ENCODE measurements around the gene ALDH1A2.

DNA sequence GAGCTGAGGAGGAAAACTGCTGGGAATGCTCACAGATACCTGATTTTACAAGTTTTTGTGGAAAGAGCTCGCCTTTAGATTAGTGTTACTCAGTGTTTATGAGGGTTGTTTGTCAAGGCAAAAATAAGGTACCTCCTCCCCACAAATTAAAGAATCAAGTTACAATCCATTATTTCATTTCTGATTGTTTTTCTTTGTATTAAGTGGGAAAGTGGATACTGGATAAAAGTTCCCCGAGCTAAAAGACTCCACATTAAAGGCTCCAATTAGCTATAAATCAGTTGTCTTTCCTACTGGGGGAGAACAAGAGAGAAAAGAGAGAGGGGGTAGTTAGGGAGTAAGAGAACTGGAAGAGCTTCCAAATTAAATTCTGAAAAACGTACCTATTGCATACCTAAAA is 1.9 kb downstream of the ALDH1A2 start:
- no peak for TF ChIP-seq POLR2AphosphoS5 (IDR thresholded peaks at IDR 0.05)
- no peak for TF ChIP-seq EP300 (conservative IDR thresholded peaks at IDR 0.05; ENCODE audit: poor library complexity, severe bottlenecking)
- no peak for TF ChIP-seq TAF1 (IDR thresholded peaks at IDR 0.05; ENCODE audit: low read depth)
- no peak for TF ChIP-seq EZH2 (IDR thresholded peaks at IDR 0.05; ENCODE audit: borderline replicate concordance, insufficient read depth, low read length, poor library complexity, severe bottlenecking)
- TF ChIP-seq, protein P1, sequence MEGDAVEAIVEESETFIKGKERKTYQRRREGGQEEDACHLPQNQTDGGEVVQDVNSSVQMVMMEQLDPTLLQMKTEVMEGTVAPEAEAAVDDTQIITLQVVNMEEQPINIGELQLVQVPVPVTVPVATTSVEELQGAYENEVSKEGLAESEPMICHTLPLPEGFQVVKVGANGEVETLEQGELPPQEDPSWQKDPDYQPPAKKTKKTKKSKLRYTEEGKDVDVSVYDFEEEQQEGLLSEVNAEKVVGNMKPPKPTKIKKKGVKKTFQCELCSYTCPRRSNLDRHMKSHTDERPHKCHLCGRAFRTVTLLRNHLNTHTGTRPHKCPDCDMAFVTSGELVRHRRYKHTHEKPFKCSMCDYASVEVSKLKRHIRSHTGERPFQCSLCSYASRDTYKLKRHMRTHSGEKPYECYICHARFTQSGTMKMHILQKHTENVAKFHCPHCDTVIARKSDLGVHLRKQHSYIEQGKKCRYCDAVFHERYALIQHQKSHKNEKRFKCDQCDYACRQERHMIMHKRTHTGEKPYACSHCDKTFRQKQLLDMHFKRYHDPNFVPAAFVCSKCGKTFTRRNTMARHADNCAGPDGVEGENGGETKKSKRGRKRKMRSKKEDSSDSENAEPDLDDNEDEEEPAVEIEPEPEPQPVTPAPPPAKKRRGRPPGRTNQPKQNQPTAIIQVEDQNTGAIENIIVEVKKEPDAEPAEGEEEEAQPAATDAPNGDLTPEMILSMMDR (IDR thresholded peaks at IDR 0.05; ENCODE audit: poor library complexity, severe bottlenecking) = no peak
- no peak for TF ChIP-seq RAD21 (conservative IDR thresholded peaks at IDR 0.05)

All from neural cell (in vitro differentiated cells).